GM12874 (cell line): ENCODE data around the gene ITGA3.

Experiments
- CTCF ChIP-seq: IDR thresholded peaks from 2 replicates; pipeline ENCODE4 v1.5.1; 2011; ENCODE audit warnings: low read depth, mild to moderate bottlenecking, control low read depth, low read length, moderate library complexity; ENCODE audit not compliant: insufficient read depth

ITGA3 gene

GRCh38 chr17:50062293-50063243 lies 6.7 kb downstream of the ITGA3 start:
- no peak for TF ChIP-seq CTCF

- no peak for TF ChIP-seq CTCF
Measured at GRCh38 chr17:50063561-50064252, 7.8 kb downstream of the ITGA3 start.

GRCh38 chr17:50064253-50065001 lies 8.5 kb downstream of the ITGA3 start:
- no peak for TF ChIP-seq CTCF

- no peak for TF ChIP-seq CTCF
Measured at GRCh38 chr17:50065056-50065455, 9.1 kb downstream of the ITGA3 start.

GRCh38 chr17:50066995-50067394 lies 11.1 kb downstream of the ITGA3 start:
- TF ChIP-seq CTCF = no peak

GRCh38 chr17:50067996-50068395 lies 12.1 kb downstream of the ITGA3 start:
- no peak for TF ChIP-seq CTCF
